GM18519 (cell line): ENCODE results near the gene MYO1H.
A peak's percentile ranks its signal among the peaks of the same experiment; 100 is the strongest.
"Not testable (repeated sequence)": the region's sequence is repeated elsewhere in the genome, so short reads cannot be mapped to it uniquely, and the experiment has no call there.

Experiments used
- ATAC-seq: cut with Tn5 transposase; IDR thresholded peaks from one replicate; pipeline ENCODE4 v1.9.1; 2021; ENCODE audit warnings: mild to moderate bottlenecking, moderate library complexity; ENCODE audit not compliant: unreplicated experiment, low FRiP score

The MYO1H gene

DNA sequence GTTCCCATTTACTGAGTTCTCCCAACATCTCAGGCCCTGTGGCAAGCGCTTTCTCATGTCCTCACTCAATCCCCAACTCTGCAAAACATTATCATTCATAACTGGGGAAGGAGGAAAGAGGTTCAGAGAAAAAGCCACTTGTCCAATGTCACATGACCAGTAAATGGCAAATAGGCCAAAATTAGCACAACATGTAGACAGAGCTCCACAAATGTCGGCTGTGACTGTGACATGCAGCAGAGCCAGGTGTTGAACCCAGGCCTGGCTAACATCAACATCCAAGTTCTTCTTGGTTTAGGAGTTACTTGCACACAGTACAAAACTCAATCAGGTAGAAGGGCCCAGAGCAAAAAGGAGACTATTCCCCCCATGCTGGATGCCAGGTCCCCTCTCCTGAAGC lies 118.6 kb downstream of the MYO1H start:
- no peak for ATAC-seq

DNA sequence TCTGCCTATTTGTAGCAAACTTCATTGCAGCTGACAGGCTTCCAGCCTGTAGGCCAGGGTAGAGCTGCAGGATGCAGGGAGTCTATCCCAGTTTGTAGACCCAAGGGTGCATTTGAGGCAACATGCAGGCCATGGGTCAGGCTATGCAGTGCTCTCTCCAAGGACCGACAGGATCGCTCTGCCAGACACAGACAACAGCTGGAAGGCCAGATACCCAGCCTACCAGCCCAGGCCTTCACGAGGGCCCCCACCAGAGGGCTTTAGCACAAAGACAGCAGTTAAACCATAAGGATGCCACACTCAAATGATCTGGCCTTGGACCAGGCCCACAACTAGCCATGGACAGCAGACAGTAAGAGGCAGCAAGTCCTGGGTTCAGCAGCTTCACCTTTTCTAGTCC lies 119.1 kb downstream of the MYO1H start:
- no peak for ATAC-seq

DNA sequence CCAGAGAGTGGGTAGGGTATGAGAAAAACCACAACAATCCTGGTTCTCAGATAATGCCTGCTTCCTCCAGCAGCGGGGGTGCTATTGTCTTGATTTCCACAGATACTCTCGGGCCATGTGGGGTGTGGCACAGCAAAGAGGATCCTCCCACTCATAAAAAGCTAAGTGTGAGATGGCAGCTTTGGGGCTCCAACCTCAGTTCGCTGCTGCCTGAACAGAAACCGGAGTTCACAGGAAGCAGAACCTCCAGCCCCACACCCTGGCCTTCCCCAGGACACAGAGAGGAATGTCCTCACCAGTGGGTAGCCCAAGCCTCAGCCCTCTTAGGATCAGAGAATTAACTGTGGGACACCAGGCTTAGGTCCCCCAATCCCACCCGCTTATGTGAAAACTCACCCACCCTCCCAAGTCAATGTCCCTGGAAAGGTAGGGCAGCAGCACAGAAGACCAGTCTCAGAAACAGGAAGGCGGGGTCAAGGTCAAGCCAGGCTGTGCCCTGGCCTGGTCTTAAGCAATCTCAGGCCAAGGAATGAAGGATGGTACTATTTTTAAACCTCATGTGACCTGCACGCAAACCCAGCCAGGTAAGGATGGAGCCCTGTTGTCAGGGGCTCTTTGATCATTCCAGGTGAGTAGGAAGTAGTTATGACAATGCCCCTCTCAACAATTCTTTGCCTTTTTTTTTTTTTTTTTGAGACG lies 120.4 kb downstream of the MYO1H start:
- no peak for ATAC-seq

DNA sequence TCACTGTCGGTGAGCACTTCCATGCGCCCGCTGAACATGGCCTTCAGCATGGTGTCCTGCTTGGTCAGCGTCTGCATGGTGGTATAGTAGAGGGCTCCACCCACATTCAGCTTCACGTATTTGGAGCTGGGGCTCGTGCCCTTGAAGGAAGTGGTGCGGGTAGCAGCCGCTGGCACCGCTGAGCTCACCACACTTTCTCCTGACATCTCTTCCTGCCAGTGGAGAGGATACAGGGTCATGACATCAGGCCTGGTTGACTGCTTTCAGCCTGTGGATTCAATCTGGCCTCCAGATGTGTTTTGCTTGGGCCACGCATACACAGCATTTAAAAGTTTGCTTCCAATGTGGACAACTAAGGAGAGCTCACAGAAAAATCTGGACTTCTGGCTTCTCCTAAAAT lies 121.8 kb downstream of the MYO1H start:
- ATAC-seq, result no peak

DNA sequence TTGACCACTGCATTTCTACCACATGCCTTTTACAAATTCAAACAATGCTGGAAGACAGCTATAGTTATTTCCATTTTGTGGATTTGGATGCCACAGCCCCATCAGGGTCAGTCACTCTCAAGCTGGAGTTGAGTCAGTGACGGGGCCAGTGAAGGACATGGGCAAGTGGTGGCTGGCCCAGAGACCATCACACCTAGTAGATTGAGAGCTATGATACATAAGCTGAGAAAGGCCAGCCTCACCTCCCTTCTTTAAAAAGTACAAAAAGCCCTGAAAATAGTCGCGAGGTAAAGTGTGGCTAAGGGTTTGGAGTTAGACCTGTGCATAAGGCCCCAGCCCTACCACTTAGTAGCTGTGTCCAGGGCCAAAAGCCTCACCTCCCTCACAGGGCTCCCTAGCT lies 125.3 kb downstream of the MYO1H start:
- no peak for ATAC-seq

DNA sequence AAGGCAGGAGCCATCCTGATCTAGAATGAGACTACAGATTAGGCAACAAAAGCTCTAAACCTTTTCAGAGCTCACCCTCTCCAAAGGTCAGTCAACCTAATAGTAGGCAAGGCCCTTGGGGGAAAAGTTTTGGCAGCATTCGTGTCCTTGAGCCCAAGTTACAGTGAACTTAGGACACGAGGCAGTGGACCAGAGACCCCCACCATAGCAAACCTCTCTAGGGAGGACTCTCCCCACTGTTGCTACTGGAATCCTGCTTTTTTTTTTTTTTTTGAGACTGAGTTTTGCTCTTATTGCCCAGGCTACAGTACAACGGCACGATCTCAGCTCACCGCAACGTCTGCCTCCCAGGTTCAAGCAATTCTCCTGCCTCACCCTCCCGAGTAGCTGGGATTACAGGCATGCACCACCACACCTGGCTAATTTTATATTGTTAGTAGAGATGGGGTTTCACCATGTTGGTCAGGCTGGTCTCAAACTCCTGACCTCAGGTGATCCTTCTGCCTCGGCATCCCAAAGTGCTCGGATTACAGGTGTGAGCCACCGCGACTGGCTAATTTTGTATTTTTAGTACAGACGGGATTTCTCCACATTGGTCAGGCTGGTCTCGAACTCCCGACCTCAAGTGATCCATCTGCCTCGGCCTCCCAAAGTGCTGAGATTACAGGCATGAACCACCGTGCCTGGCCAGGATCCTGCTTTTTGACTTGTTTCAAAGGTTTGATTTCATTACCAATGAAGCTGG lies 126.0 kb downstream of the MYO1H start:
- ATAC-seq, result not testable (repeated sequence)

DNA sequence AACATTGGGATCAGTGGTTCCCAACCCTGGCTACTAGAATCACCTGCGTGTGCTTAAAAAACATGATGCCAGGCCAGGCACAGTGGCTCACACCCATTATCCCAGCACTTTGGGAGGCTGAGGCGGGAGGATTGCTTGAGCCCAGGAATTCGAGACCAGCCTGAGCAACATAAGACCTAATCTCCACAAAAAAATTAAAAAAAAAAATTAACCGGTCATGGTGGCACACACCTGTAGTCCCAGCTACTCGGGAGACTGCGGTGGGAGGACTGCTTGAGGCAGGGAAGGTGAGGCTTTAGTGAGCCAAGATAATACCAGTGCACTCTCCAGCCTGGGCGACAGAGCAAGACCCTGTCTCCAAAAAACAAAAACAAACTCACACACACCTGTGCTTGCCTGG lies 127.4 kb downstream of the MYO1H start:
- ATAC-seq, result no peak

DNA sequence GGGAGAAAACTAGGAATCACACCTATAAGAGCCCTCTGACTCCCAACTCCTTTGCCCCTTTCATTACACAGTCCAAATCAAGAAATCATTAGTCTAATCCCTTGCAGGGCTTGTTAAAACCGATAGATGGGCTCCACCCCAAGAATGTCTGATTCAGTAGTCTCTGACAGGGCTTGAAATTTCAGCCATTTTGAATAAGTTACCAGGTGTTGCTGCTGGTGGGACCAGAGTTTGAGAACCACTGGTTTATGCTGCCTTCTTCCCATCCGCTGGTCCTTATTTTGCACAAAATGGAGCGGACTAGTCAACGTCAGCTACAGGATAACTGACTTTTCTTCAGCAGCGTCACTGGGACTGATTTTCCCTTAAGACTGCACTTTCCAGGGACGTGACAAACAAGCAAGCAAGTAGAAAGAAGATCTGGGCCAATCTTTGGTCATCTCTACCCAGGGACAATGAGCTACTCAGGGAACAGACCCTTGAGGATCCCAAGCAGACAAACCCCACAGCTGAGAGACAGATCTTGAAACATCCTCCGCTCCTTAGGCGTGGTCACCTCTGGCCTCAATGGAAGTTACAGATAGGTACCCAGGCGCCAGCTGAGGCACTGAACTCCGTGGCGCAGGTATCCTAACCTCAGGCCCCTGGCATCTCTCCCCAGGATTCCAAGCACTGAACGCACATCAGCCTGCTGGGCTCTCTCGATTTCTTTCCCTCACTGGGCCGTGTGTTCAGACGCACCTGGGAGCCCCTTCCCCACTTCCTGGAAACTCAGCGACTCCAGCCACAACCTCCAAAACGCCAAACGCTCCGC lies 128.5 kb downstream of the MYO1H start:
- no peak for ATAC-seq

DNA sequence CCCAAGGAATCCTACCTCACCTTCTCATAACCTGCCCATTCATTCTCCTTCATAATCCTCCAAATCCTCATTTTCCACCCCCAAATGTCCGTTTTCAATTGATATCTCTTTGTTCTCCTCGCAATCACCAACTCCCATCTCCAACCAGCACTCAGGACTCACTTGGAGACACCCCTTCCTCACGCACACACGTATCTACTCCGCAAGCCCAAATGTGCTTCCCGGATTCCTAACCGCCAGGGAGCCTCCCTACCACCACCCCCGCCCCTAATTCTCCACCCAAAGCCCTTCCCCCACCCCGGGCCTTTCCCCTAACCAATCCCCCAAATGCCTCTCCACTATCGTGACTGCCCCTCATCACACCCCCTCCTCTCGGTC lies 129.1 kb downstream of the MYO1H start:
- no peak for ATAC-seq

DNA sequence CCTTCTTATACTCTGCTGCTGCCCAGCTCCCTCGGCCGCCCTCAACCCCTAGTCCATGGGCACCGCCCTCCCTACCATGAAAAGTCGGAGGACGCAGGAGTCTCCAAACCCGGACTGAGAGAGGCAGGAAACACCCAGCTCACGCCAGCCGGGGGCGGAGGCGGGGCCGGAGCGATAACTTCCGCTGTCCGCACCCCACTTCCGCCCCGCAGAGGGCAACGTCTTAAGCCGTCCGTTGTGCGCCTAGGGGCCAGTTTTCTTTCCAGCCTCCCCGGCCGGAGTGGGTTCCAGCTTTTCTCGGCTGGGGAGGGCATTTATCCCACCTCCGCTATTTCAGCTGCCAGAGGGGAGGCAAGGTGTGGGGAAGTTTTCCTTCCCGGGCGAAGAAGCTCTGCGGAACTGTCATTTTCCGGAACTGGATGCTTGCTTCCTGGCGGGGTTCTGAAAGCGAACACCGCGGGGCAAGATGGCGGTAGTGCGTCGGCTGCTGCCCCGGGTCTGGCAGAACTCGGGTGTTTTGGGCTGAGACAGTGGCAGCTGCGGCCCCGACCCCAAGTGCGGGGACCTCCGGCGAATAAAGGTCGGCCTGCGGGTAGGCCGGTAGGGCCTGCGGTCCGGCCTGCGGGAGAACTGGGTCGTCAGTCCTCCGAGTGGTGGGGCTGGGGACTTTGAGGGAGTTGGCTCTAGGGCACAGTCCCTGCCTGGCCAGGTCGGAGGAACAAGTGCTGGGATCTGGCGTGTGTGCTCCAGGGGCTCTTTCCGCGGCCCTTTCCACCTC lies 129.7 kb downstream of the MYO1H start, which contains the start of the genes KCTD10 and UBE3B:
Gene KCTD10, minus strand, starts transcription at position 116 of the 778 bp plus-strand sequence. Its CDS starts 38 bp downstream, at position 78.
Gene UBE3B, plus strand, starts transcription at position 450 of the 778 bp plus-strand sequence. CDS start 5,918 bp downstream, outside the sequence.
- peak; percentile 90 for ATAC-seq

DNA sequence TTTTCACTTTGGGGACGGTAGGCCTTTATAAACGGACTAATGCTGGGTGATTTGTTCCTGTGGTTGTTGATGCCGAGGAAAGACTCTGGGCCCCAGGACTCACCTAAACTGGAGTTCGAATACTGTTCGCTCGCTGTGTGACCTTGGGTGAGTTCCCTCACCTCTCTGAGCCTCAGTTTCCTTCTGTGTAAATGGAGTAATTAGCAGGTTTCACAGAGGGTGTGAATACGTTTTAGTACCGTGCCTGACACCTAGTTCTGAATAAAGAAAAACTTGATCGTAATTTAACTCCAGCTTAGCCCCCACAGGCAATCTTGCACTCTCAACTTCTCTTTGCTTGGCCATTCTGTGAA lies 130.2 kb downstream of the MYO1H start:
- no peak for ATAC-seq

DNA sequence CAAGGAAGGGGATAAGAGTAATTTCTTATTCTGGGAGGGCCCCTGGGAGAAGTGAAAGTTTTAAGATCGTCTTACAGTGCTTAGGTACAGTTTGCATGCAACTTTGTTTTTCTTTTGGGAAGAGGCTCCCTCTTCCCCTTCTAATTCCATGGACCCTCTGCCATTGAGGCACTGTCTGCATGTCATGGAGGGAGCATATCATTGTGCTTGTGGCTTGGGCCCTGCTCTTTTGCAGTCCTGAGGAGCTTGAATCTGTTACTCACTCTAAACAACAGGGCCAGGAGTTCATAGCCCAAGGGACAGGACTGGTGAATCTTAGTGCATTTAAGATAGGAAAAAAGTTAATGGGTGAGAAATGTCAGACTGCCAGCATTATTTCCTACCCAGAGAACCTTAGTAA lies 132.1 kb downstream of the MYO1H start:
- no peak for ATAC-seq

DNA sequence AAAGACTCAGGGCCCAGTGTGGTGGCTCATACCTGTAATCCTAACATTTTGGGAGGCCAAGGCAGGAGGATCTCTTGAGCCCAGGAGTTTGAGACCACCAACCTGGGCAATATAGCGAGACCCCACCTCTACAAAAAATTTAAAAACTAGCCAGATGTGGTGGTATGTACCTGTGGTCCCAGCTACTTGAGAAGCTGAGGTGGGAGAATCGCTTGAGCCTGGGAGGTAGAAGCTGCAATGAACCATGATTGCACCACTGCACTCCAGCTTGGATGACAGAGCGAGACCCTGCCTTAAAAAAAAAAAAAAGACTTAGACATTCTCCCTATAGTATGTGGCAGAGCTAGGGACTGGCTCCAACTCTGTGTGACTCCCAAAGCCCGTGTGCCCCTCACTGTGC lies 132.7 kb downstream of the MYO1H start:
- no peak for ATAC-seq

DNA sequence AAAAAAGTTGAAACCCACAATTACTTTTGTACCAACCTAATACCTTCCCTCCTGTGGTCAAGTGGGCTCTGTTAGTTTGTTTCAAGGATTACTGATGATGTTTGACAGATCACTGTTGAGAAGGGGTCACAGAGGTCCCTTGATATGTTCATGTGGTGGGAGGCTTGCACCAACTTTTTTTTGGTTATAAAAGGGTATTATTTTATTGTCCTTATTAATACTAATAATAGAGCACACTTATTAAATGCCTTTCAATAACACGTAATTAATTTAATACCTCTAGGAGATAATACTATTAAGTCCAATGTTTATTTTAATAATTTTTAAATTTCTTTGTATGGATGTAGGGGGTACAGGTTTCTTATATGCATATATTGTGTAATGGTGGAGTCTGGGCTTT lies 134.2 kb downstream of the MYO1H start:
- no peak for ATAC-seq

DNA sequence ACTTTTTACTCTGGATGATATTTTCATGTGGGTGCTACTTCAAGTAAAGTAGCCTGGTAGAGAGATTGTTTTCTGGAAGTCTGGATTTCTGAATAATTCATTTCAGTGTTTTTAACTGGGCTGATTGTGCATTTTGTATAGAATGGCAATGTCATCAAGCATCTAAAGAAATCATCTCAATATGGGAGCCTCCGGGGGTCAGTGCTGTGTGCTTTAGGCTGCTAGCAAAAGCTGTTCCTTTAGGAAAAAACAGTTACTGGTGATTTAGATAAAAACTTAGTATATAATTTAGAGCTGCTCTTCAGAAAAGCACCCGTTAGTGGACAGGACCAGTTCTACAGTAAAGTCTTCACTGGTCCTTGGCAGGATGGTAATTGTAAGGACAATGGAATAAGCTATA lies 134.8 kb downstream of the MYO1H start:
- ATAC-seq, result no peak

DNA sequence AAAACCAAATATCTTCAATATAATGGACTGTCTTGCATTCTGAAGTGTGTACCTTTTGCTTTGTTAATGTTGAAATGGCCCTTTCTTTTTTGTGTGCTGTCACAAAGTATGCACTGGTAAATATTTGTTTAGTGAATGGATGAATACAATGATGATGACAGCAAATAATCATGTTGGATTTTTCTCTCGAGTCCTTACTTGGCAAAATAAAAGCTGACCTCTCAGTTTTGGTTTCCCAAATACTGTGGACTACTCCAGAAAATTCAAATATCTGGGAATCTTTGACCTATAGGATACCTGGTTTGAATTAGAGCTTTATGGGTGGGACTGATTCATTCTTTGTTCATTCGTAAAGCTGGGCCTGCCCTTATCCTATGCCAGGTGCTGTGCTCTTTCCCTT lies 135.2 kb downstream of the MYO1H start:
- no peak for ATAC-seq

DNA sequence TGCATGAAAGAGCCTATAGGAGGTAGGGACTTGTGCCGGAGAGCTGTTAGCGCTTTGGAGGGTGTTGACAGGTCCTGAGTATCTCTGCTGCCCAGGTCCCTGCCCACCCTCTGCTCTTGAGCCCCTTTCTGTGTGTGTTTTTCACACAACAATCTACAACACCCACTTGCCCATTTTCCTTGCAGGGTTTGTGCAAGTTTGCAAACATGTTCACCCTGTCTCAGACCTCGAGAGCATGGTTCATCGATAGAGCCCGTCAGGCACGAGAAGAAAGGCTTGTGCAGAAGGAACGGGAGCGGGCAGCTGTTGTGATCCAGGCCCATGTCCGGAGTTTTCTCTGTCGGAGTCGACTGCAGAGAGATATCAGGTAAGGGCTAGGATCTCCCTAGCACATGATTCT lies 135.6 kb downstream of the MYO1H start:
- ATAC-seq, result no peak

DNA sequence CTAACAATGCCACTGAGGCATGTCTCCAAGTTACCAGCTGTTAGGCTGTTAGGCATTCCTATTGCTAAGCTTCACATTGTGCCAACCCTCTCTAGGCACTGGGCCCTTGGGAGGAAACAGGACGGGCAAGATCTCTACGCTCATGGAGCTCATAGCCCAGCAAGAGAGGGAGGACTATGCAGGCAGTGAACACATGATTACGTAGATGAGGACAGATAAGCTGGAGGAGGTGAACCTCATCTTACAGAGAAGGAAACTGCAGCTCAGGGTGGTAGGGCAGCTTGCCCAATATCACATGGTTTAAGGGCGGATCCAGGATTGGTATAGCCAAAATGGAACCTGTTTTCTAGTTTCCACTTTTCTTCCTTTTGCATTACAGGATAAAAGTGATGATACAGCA lies 137.5 kb downstream of the MYO1H start:
- no peak for ATAC-seq

DNA sequence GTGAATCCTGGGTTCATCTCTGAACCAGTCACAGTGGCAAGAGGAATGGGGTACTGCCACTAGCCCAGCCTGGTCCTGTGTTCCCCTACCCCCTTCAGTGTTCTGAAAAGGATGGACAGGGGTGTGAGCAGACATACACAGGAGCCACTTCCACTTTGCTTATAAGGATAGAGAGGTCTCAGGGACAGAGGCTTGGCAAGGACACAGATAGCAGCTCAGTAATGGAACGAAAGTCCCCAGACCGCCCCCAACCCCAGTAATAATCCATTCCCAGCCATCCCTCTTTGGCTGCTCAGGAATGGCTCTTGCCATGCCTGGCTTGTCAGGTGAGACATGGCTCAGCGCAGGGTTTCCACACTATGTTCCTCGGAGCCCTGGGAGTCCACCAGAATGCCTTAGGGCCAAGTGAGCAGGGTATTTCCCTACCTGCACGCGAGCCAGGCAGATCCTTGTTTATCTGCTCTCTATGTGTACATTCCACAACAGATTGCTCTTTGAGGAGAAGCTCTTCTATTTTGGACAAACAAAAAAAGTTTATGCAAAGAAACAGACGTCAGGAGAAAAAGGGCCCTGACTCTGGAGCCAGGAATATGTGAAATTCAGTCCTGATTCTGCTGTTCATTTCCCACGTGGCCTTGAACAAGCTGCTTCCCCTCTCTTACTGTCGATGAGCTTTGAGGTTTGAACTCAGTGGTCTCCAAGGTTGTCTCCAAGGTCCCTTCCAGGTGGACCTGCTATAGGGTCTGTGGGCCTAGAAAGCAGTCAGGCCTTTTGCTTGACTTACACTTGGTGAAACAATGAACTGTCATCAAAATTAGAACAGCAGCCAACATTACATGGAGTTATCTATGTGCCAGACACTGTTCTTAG lies 139.7 kb downstream of the MYO1H start:
- no peak for ATAC-seq
